Iris pigment epithelial cell (primary cell): ENCODE data around the gene KLHDC4.
"Not testable (repeated sequence)": the region's sequence is repeated elsewhere in the genome, so short reads cannot be mapped to it uniquely, and the experiment has no call there.

Source experiments
- DNase-seq: peaks from one replicate; pipeline ENCODE4 v3.0.0-alpha.2; 2011; ENCODE audit warnings: low read depth

KLHDC4 gene

GRCh38 chr16:87788730-87789436 is 23.1 kb upstream of the KLHDC4 start:
- not testable (repeated sequence) for DNase-seq

- DNase-seq: not testable (repeated sequence)
Observed at GRCh38 chr16:87787451-87788091, 21.8 kb upstream of the KLHDC4 start.

GRCh38 chr16:87784812-87785211 is 19.0 kb upstream of the KLHDC4 start:
- DNase-seq: no peak

- no peak for DNase-seq
Observed at GRCh38 chr16:87782033-87782432, 16.2 kb upstream of the KLHDC4 start.

GRCh38 chr16:87780385-87780989 is 14.7 kb upstream of the KLHDC4 start:
- DNase-seq: peak; percentile 65

- DNase-seq: peak; percentile 93
Observed at GRCh38 chr16:87778830-87779579, 13.2 kb upstream of the KLHDC4 start.

GRCh38 chr16:87778476-87778829 is 12.7 kb upstream of the KLHDC4 start:
- no peak for DNase-seq

- not testable (repeated sequence) for DNase-seq
Observed at GRCh38 chr16:87773836-87774235, 8.1 kb upstream of the KLHDC4 start.

GRCh38 chr16:87767456-87767855 is 1.7 kb upstream of the KLHDC4 start:
- not testable (repeated sequence) for DNase-seq

- DNase-seq: no peak
Observed at GRCh38 chr16:87766485-87766797, 655 bp upstream of the KLHDC4 start.

- peak; percentile 18 for DNase-seq
Observed at GRCh38 chr16:87765473-87765775, 362 bp downstream of the KLHDC4 start.

GRCh38 chr16:87764600-87765472 is 950 bp downstream of the KLHDC4 start:
- no peak for DNase-seq

- DNase-seq: no peak
Observed at GRCh38 chr16:87762620-87763019, 3.2 kb downstream of the KLHDC4 start.

GRCh38 chr16:87762071-87762571 is 3.7 kb downstream of the KLHDC4 start:
- DNase-seq: no peak

- no peak for DNase-seq
Observed at GRCh38 chr16:87761060-87761459, 4.7 kb downstream of the KLHDC4 start.

- DNase-seq: peak; percentile 24
Observed at GRCh38 chr16:87757841-87758426, 7.9 kb downstream of the KLHDC4 start.

GRCh38 chr16:87754535-87754934 is 11.3 kb downstream of the KLHDC4 start:
- DNase-seq: no peak

GRCh38 chr16:87747626-87748414 is 18.0 kb downstream of the KLHDC4 start:
- no peak for DNase-seq

GRCh38 chr16:87746178-87746577 is 19.6 kb downstream of the KLHDC4 start:
- DNase-seq: no peak

GRCh38 chr16:87744750-87745514 is 20.9 kb downstream of the KLHDC4 start:
- DNase-seq: no peak
